Stimulated activated CD4-positive, alpha-beta T cell treated with anti-CD3 and anti-CD28 coated beads, Interleukin-12 subunit alpha, Interleukin-12 subunit beta, amount 100 ng/mL, for 24 hours (primary cell): ENCODE data around the gene MFF.

Source experiments
- DNase-seq, 2 experiments: peaks; one replicate each; pipeline ENCODE4 v3.0.0-alpha.2; 2020; ENCODE audit warnings: low read depth in 2 of 2

The MFF gene

DNA sequence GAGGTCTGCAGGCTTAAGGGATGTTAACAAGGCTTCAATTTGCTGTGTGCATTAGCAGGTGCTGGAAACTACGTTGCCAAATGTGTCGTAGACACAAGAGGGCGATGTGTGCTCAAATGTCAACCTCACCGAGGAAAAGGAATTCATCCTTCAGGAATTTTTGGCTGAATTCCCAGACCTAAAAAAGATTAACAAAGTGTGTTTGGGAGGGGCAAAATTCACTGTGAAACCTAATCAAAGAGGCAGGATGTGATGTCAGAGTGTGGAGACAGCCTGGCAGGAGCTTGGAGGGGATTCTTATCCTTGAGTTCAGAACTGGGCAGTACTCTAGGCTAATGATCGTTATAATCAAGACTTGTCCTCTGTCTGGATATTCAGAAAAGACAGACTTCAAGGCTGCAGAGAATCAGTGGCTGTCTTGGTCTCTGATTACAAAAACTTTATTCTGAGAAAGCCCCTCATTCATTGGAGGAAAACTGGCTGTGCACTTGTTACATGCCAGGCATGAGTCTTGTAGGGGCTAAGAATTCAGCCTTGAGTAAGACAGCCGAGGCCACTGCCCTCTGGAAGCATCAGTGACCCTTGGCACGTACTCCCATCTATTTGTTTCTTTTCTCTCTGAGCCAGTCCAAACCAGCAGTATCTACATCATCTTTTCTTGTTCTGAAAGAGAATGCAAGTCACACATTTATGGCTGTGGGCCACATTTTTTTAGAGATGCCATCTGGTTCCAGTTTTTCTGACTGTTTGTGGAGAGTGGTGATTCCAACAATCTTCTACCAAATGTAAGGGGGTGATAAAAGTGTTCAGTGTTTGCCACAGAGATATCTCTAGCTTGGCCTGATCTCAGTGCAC, 81.4 kb downstream of the MFF start:
- DNase-seq = no peak
